Ureter (tissue), 1 donor: ENCODE results near the gene CDH9. TPM values are rescaled to one million over a fixed set of nuclear protein-coding genes. Genes with fewer than 3 reads are reported as not detected.

Experiments
- DNase-seq: peaks from one replicate; pipeline ENCODE4 v3.0.0-alpha.2; 2020; ENCODE audit warnings: low spot score
- total RNA-seq: library from RNA; stranded (reverse); gene quantifications from one replicate; pipeline ENCODE4 v1.2.4, GENCODE V29; 2023
- donor health status: DM: yes; HTN: yes; CAD: no.

CDH9 gene, protein sequence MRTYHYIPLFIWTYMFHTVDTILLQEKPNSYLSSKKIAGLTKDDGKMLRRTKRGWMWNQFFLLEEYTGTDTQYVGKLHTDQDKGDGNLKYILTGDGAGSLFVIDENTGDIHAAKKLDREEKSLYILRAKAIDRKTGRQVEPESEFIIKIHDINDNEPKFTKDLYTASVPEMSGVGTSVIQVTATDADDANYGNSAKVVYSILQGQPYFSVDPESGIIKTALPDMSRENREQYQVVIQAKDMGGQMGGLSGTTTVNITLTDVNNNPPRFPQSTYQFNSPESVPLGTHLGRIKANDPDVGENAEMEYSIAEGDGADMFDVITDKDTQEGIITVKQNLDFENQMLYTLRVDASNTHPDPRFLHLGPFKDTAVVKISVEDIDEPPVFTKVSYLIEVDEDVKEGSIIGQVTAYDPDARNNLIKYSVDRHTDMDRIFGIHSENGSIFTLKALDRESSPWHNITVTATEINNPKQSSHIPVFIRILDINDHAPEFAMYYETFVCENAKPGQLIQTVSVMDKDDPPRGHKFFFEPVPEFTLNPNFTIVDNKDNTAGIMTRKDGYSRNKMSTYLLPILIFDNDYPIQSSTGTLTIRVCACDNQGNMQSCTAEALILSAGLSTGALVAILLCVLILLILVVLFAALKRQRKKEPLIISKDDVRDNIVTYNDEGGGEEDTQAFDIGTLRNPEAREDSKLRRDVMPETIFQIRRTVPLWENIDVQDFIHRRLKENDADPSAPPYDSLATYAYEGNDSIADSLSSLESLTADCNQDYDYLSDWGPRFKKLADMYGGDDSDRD
- not detected for total RNA-seq

DNA sequence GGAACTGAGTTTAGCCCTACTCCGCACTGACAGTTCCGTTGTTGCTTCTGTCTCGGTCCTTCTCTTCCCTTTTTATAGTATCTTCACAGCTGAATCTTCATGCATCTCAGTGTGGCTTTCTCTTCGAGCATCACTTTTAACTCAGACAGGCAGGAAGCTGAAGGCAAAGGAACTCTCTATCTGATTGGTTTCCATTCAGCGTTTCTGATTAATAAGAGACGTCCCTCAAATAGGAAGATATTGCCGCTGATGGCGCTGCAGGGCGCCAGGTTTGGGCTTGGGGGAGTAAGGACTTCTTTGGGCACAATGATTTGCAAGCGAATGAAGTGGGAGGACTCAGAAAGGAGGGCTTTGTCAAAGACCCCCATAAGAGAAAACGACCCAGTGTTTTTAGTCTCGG, at the start of gene CDH9:
CDH9 (minus strand) TSS at position 111 of the 400 bp plus-strand sequence. CDS start 50,253 bp downstream, outside the sequence.
- no peak for DNase-seq

DNA sequence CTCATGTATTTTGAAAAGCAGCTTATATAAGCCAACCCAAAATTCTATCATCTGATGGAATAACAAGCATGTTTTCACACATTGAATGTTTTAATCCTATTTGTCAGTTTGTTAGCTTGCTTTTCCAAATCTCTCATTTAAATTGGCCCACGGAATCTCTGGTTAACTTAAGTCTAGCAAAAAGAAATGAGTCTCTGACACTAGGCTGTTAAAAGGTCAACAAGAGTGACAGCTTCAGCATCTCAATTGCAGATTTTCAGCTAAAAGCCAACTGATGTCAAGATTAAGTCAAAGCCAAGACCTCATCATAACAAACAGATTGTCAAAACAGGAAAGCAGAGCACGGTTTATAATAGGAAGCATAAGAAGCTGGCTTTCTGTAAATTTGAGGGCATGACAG, 49.4 kb upstream of the CDH9 start:
- no peak for DNase-seq

DNA sequence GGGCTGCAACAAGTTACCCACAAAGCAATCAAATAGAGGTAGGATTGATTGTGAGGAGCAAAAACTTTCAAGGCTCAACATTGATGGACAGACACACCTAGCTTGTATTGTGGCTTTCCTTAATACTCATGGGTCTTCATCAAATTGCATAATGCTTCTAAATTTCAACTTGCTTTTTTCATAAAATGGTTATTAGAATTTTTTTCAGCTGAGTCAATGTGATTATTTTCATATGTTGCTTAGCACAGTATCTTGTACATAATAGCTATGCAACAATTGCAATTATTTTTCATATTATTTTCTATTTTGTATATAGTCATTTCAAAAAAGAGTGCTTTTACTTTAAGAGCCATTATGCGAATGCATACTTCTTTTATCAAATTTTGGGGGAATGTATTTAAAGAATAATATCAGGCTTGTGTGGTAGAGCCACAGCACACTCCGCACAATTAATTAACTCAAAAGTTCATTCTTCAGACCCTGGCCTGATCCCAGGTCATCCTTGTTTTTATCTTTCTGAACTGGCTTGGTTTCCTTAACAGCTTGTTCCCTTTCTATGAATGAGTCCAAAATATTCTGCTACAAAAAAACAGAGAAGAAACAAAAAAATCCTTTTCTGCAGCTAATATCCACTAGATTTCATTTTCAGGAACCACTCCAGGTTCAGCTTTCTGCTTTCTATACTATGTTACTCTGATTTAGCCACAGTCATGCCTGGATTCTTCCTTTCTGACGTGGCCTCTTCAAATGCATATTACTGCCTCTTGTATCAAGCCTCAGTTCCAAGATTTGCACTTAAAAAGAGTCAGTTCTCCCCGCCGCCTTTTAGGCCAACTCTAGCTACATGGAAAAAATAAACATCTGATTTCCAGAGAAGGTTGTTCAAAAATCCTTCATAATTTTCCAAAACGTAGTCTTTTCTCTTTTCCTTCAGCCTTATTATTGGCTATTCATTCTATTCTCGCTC, 45.3 kb upstream of the CDH9 start:
- DNase-seq: no peak

DNA sequence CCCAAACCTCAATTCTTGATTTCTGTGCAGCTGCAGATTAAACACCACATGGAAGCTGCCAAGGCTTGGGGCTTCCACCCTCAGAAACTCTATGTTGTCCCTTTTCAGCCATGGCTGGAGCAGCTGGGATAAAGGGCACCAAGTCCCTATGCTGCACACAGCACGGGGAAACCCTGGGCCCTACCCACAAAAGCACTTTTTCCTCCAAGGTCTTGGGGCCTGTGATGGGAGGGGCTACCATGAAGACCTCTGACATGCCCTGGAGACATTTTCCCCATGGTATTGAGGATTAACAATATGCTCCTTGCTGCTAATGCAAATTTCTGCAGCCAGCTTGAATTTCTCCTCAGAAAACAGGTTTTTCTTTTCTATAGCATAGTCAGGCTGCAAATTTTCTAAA, 41.8 kb upstream of the CDH9 start:
- DNase-seq: no peak

DNA sequence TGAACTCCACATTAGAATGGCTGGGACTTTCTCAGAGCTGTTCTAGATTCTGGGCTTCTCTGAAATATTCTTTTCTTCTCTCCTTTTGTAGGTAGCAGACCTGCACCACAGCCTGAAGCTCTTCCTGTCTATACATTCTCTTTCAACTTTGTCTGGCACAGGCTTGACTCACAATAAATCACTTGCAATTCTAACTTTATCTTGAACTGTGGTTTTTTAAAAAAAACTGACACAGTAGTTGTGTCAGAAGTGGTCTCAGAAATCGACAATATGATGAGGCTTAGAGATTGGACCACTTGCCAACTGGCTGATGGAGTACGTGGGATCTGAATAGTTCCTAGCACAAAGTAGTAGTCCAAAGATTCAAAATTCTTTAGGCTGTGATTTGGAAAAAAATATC, 24.1 kb upstream of the CDH9 start:
- DNase-seq: no peak

DNA sequence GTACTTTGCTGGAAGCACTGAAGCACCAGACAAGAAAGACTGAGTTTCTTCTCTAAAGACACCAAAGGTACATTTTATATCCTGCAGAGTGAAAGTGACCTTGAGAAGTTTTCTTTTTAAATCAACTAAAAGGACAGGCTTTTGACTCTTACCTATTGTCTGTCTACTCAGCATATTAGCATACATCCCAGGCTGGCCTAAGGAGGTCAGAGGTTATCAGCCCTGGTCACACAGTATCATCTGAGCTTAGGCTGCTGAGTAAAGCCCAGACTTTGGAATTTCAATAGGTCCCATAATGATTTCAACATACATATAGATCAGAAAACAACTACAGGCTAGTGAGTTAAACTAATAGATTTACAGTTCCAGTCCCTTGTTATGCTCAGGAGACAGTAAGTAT, 10.1 kb upstream of the CDH9 start:
- DNase-seq: no peak

DNA sequence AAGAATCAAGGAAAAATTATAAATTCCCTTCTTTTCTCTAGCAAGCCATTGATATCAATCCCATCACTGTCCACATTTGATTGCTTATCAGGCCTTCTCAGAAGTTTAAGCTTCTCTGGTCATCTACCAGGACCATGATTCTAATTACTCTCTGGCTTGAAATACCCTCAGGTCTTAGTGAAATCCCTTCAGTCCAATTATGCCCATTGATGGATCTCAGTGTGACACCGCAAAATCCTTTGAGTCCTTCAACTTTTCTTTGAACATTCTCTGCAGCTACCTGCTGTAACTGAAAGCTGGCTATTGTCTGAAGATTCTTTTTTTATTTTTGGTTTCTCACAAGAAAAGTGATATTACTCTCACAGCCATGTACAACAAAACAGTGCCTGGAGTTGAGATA, 3.0 kb upstream of the CDH9 start:
- no peak for DNase-seq

DNA sequence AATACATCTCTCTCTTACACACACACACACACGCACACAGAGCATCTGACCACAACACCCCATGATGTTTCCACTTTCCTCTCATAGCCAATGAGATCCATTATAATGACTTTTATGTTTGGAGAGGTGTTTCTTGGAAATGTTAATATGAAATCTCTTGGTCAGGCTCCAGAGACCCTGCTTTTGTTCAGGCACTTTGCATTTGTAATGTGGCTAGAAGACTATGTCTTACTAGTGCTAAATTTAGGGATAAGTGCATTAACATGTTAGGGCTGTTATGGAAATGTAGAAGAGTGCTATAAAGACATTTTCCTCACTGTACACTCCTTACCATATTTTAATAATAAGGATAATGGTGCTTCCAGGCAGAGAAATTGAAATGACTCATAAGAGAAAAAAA, 3.8 kb downstream of the CDH9 start:
- DNase-seq: no peak

DNA sequence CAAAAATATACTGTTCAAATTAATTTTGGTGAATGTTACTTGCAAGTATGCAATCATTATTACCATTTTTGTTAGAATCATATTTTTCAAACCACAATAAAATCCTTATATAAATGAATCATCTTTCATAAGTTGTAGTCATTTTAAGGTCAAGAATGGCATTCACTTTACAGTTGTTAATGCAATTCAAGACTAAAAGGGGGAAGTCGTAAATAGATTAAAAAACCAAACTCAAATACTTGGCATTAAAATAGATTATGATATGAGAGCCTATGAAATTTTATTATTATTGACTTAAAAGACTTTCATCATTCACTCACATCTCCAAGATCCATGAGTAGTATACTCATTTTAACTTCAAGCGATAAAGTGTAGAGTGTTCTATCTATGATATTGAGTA, 11.6 kb downstream of the CDH9 start:
- DNase-seq: no peak

DNA sequence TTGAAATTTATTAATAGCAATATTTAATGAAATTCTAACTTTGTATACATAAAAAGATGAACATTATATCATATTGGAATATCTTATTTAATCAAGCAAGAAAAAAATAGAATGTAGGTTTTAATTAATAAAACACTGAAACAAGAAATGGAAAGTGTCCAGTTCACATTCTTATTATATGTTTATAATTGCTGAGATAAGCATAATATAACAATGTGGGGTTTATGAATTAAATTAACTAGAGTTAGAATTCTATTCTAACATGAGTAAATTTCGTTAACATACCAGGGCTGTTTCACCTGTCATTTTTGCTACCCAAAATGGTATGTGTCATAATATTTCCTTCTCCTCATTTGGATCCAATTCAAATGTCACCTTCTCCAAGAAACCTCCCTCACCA, 12.3 kb downstream of the CDH9 start:
- DNase-seq: no peak

DNA sequence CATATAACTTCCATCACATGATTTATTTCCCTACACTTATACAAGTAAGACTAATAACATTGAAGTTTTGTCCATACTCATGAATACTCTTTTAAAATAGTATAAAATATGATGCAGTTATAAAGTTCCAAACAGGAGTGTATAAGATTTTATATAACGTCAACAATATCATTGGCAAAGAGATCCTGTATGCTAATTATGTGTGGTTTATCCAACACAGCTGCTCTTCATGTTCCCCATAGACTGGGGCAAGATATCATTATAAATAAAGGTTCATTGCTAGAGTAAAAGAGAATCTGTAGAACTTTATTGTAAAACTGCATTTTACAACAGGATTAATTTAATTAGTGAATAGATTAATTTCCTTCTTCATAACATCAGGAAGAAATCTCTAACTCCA, 16.9 kb downstream of the CDH9 start:
- DNase-seq: no peak

DNA sequence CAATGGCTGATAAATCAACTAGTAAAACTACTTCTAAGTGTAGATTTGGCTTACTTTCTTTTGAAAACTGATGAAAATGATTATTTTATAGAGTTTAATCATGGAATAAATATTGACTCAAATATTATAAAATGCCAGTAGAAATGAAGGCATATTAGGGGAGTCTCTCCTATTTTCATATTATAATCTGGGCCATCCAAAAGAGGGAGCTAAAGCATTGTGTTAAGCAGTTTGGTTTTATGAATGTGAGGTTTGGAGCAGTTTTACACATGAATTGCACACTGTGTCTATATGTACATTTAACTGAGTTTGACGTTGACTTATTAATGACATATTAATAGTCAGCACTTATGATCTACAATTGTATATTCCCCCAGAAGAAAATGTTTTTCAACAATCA, 17.4 kb downstream of the CDH9 start:
- no peak for DNase-seq

DNA sequence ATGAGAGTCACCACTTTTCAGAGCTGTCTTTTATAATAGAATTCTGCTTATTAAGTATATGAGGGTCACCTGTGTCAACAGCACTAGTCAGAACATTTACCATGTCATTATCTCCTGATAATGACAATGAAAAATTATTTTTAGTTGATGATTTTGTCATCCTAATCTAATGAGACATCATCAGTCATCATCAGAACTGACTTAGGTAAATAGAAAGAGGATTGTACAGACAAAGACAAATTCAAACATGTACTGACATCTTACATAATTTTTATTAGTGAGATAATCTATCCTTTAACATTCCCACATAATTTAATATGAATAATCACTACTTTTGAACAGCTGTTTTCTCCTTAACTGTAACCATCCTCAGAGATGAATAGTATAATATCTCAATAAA, 22.6 kb downstream of the CDH9 start:
- DNase-seq: no peak

DNA sequence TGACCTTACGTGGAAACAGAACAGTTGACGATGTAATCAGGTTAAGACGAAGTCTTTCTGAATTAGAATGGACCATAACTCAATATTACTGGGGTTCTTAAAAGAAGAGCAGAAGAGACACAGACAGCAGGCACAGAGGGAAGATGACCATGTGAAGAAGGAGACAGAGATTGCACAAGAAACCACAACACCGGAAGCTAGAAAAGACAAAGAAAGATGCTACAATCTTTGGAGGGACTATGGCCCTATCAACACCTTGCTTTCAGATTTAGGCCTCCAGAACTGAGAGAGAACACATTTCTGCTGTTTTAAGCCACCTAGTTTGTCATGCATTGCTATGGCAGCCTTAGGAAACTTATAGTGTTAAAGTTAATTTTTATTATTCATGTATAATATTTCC, 27.1 kb downstream of the CDH9 start:
- DNase-seq: no peak

DNA sequence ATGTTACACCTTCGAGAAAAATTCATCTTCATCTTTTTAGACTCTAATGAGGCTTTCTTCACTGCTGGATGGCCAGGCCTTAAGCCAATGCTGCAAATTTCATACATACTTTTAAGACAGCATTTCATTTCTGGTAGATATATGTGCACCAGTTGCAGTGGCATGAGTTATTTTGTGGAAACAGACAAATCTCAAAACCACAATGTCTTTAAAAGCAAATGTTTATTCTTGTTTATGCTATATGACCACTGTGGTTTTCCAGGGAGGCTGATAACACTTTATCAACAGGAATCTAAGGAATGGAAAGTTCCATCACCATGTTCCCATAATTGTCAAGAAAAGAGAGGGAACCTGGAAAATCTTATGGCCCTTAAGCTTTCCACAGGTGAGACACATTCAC, 27.7 kb downstream of the CDH9 start:
- DNase-seq: no peak

DNA sequence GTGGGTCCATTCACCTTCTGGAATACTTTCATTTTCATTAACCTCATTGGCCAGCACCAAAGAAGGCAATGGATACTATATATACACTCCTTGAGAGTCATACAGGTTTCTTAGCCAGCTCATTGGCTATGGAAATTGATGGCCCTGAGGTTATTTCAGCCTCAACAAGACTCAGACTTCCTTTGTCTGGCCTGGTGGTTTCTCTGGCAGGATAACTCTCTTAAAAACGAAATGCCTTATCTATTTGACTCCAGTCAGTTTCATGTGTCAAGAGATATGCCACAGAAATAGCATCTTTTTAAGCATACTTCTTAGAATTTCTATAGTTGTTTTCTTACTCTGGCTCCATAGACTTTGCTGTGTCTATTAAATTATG, 28.9 kb downstream of the CDH9 start:
- DNase-seq: no peak

DNA sequence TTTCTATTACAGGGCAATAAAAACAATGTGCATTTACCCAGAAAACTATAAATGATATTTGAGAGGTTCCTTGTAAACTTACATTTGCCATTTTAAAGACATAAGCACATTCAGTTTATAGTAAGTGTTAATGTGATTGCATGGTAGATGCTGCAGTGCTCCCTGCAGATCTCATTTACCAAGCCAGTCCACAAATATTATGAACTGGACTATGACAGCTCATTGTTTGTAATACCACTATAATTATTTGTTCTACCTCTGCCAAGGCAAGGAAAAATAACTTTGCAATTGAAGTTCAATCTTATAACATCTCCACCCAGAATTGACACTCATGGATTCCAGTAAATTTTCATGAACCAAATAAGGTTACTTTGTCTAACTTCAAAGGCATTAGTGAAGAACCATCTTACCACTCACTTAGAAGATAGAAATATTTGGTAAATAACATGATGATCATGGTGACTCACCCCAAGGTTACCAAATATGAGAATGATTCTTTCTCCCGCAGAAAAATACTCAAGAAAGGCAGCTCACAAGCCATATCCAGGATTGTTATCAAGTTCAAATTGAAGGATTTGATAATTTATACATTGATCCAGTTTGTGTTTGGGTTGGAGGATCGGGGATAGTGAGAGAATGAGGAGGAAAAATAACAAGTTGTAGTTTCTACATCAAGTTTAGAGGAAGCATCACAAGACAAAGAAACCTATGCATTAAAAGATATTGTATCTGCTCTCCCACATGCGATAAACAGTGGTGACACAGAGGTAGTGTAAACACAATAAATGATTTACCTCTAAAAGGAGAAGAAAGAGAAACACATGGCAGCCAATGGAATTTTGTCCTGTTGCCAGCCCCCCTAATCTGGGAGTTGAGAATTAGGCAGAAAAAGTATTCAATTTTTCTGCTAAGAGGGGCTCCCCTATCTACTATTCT, 29.5 kb downstream of the CDH9 start:
- no peak for DNase-seq

DNA sequence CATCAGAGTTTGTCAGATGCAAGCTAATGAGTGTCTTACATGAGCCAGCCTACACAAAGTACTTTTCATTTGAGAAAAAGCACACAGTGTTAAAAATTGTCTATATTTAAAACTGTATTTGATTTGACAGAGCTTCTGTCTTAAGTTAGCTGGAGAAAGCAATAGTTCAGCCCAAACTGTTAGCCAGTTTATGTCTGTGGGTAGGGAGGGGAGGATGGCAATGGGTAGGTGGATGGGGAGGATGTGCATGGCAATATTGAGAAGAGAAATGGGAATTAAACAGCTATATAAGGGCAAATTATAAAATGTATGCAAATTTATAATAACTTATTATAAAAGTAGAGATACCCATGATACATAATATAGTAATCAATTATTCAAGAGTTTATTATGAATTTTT, 31.3 kb downstream of the CDH9 start:
- DNase-seq: no peak

DNA sequence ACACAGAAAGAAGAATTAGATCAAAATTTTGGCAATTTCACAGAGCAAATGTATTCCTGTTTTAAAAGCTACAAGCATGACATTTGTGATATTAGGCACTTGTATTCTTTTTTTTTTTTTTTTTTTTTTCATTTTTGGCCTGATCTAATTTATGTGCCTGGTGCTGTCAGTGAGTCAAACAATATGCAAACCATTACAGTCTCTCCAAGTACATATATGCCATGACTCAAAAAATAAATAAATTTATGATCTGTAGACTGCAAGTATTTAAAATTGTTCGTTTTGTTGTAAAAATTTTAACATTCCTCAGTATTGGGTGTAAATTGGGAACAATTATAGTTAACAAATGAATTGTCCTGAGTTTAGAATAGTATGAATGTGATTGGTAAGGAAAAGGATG, 51.4 kb downstream of the CDH9 start:
- no peak for DNase-seq

DNA sequence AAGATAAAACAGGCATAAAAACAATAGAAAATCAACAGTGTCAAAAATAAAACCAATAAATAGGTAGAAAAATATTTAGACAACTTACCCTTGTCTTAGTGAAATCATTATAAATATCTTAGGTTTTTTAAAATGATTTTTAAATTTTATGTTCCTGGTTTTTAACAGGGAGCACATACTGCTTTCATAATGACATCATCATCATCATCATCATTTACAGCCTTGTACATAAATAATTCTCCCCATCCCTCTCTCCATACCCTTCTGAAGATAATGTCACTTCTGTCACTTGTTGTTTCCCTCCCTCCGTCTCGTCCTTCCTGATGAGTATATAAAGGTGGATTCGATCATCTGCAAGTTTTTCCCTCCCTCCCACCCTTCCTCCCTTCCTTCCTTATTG, 56.6 kb downstream of the CDH9 start:
- DNase-seq: no peak

DNA sequence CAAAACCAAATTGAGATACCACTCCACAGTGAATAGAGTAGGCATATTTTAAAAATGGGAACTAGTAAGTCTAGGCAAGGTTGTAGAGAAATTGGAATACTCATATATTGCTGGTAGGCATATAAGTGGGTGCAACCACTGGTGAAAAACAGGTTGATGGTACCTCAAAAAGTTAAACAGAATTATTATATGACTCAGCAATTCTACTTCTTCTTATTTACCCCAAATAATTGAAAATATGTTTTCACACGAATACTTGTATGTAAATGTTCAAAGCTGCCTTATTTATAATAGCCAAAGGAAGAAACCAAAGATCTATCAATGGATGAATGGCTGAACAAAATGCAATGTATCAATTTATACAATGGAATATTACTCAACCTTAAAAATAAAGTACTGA, 79.1 kb downstream of the CDH9 start:
- no peak for DNase-seq
